ENCODE measurements around the gene AICDA. TPM values are rescaled to one million over a fixed set of nuclear protein-coding genes. Genes with fewer than 3 reads are reported as not detected.

The AICDA gene
- polyA plus RNA-seq, 1 of the 3 experiments (the other 2 are of a cell fraction) = not detected

DNA sequence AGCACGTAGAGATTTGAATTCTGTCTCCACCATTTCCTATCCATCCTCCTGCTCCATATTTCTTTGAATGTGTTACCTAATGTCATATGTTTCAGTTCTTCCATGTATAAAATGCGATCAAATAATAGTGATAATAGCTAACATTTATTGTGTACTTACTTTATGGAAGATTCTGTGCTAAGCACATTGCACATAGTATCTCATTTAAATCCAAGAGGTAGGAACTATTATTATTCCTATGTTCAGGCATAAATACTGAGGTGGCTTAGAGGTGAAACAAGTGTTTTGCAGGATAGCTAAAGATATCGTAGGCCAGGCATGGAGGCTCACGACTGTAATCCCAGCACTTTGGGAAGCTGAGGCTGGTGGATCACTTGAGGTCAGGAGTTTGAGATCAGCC, 17.5 kb upstream of the AICDA start:
- Histone ChIP-seq H3K27ac (ENCODE audit: low read depth in 2 of 2, low read length in 1 of 2) (no peak overlapping the region), H3K4me3 (ENCODE audit: low read depth in 2 of 2, low read length in 1 of 2) (no peak overlapping the region), H3K9me2 (no peaks in the 10 kb centered on the region), H3K4me2 (no peak overlapping the region), H3F3A (replicated peaks; ENCODE audit: insufficient read depth) (peaks cover 4% of the 10 kb centered on the region), H3K79me2 (ENCODE audit: insufficient read depth) (no peaks in the 10 kb centered on the region), H3K4me1 (ENCODE audit: control insufficient read depth in 1 of 2, insufficient read depth in 2 of 2, low read depth in 1 of 2, low read length in 1 of 2) (no peaks in the 10 kb centered on the region), H4K20me1 (ENCODE audit: insufficient read depth) (no peaks in the 10 kb centered on the region), H3K36me3 (replicated peaks in 1 of 2; ENCODE audit: control insufficient read depth in 1 of 2, insufficient read depth in 2 of 2, low read length in 1 of 2) (no peaks in the 10 kb centered on the region), H3K9ac (no peak overlapping the region), H3K9me3 (no peaks in the 10 kb centered on the region), H3K27me3 (ENCODE audit: insufficient read depth) (peaks cover 3% of the 10 kb centered on the region), H2AFZ (ENCODE audit: low read depth) (no peak overlapping the region)
- WGBS (ENCODE audit: low lambda C conversion rate) = 11% methylated on average over 4 of the region's 4 CpGs
- no peak for TF ChIP-seq NFIC (IDR thresholded peaks at IDR 0.05; ENCODE audit: borderline replicate concordance)
- TF ChIP-seq CHD2 (IDR thresholded peaks at IDR 0.05; ENCODE audit: low read length, partially characterized antibody) = no peak
- TF ChIP-seq, protein P1, sequence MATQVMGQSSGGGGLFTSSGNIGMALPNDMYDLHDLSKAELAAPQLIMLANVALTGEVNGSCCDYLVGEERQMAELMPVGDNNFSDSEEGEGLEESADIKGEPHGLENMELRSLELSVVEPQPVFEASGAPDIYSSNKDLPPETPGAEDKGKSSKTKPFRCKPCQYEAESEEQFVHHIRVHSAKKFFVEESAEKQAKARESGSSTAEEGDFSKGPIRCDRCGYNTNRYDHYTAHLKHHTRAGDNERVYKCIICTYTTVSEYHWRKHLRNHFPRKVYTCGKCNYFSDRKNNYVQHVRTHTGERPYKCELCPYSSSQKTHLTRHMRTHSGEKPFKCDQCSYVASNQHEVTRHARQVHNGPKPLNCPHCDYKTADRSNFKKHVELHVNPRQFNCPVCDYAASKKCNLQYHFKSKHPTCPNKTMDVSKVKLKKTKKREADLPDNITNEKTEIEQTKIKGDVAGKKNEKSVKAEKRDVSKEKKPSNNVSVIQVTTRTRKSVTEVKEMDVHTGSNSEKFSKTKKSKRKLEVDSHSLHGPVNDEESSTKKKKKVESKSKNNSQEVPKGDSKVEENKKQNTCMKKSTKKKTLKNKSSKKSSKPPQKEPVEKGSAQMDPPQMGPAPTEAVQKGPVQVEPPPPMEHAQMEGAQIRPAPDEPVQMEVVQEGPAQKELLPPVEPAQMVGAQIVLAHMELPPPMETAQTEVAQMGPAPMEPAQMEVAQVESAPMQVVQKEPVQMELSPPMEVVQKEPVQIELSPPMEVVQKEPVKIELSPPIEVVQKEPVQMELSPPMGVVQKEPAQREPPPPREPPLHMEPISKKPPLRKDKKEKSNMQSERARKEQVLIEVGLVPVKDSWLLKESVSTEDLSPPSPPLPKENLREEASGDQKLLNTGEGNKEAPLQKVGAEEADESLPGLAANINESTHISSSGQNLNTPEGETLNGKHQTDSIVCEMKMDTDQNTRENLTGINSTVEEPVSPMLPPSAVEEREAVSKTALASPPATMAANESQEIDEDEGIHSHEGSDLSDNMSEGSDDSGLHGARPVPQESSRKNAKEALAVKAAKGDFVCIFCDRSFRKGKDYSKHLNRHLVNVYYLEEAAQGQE (IDR thresholded peaks at IDR 0.05; ENCODE audit: low read depth, low read length) = no peak
- TF ChIP-seq, protein P2, sequence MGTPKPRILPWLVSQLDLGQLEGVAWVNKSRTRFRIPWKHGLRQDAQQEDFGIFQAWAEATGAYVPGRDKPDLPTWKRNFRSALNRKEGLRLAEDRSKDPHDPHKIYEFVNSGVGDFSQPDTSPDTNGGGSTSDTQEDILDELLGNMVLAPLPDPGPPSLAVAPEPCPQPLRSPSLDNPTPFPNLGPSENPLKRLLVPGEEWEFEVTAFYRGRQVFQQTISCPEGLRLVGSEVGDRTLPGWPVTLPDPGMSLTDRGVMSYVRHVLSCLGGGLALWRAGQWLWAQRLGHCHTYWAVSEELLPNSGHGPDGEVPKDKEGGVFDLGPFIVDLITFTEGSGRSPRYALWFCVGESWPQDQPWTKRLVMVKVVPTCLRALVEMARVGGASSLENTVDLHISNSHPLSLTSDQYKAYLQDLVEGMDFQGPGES (IDR thresholded peaks at IDR 0.05; ENCODE audit: low read depth, low read length) = no peak
- TF ChIP-seq, protein P3, sequence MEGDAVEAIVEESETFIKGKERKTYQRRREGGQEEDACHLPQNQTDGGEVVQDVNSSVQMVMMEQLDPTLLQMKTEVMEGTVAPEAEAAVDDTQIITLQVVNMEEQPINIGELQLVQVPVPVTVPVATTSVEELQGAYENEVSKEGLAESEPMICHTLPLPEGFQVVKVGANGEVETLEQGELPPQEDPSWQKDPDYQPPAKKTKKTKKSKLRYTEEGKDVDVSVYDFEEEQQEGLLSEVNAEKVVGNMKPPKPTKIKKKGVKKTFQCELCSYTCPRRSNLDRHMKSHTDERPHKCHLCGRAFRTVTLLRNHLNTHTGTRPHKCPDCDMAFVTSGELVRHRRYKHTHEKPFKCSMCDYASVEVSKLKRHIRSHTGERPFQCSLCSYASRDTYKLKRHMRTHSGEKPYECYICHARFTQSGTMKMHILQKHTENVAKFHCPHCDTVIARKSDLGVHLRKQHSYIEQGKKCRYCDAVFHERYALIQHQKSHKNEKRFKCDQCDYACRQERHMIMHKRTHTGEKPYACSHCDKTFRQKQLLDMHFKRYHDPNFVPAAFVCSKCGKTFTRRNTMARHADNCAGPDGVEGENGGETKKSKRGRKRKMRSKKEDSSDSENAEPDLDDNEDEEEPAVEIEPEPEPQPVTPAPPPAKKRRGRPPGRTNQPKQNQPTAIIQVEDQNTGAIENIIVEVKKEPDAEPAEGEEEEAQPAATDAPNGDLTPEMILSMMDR (IDR thresholded peaks at IDR 0.05) = no peak
- no peak for TF ChIP-seq TAF1 (IDR thresholded peaks at IDR 0.05; ENCODE audit: borderline replicate concordance, low read depth, low read length)
- no peak for TF ChIP-seq EZH2phosphoT487 (IDR thresholded peaks at IDR 0.05; ENCODE audit: borderline replicate concordance, low read depth)
- no peak for TF ChIP-seq NRF1 (IDR thresholded peaks at IDR 0.05; ENCODE audit: low read depth, low read length)
- no peak for TF ChIP-seq FOXJ3 (CRISPR knock-in tag; IDR thresholded peaks at IDR 0.05)
- TF ChIP-seq, protein P4, sequence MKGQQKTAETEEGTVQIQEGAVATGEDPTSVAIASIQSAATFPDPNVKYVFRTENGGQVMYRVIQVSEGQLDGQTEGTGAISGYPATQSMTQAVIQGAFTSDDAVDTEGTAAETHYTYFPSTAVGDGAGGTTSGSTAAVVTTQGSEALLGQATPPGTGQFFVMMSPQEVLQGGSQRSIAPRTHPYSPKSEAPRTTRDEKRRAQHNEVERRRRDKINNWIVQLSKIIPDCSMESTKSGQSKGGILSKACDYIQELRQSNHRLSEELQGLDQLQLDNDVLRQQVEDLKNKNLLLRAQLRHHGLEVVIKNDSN (IDR thresholded peaks at IDR 0.05; ENCODE audit: borderline replicate concordance, low read depth) = no peak
- no peak for TF ChIP-seq JUND (IDR thresholded peaks at IDR 0.05)
- no peak for TF ChIP-seq MEF2A (IDR thresholded peaks at IDR 0.05; ENCODE audit: borderline replicate concordance, low read depth)
- no peak for TF ChIP-seq YY1 (IDR thresholded peaks at IDR 0.05; ENCODE audit: low read depth)
- TF ChIP-seq GABPA (IDR thresholded peaks at IDR 0.05; ENCODE audit: low read depth) = no peak
- no peak for DNase-seq
- ChIA-PET POLR2A (no interaction called here), CTCF (interaction anchor here (2.0 kb wide), 1 partner anchor 27 kb away, joined by 7 read pairs; no protein-coding TSS in a partner anchor)
